Common myeloid progenitor, CD34-positive (primary cell): ENCODE results near the gene UCP3.

Experiments used
- CTCF ChIA-PET: fragments of 350-600 bp; sonication (Branson Sonifier 250); formaldehyde crosslinking; loops from one replicate; lab custom pipeline; 2021; ENCODE audit warnings: antibody characterized with exemption; lab: Charles Lee
- POLR2A ChIA-PET: fragments of 350-600 bp; sonication (Branson Sonifier 250); formaldehyde crosslinking; loops from one replicate; lab custom pipeline; 2021; ENCODE audit warnings: antibody characterized with exemption; lab: Charles Lee
- DNase-seq, 3 donors: peaks; one replicate each; pipeline versions ENCODE4 v3.0.0 to v3.0.0-alpha.2; 2013
- H3K27ac ChIP-seq, 2 experiments: 1 replicate in 1 of 2; 2 replicates in 1 of 2; pipeline ENCODE4 v1.7.0; 2013; ENCODE audit warnings: inconsistent platforms in 2 of 2, low read length in 2 of 2, mild to moderate bottlenecking in 2 of 2, low read depth in 1 of 2, moderate library complexity in 1 of 2; ENCODE audit not compliant: severe bottlenecking in 2 of 2, insufficient read depth in 1 of 2, poor library complexity in 1 of 2
- H3K27me3 ChIP-seq, 5 experiments: replicated peaks in 2 of 5; 1 replicate in 3 of 5; 2 replicates in 2 of 5; pipeline versions ENCODE4 v1.6.1 to v1.7.0; 2013; ENCODE audit warnings: low read length in 4 of 5, mild to moderate bottlenecking in 2 of 5, moderate library complexity in 2 of 5, inconsistent platforms in 1 of 5; ENCODE audit not compliant: insufficient read depth in 5 of 5, control insufficient read depth in 4 of 5
- H3K36me3 ChIP-seq, 4 experiments: 1 replicate in 2 of 4; 2 replicates in 2 of 4; pipeline versions ENCODE4 v1.6.1 to v1.7.0; 2013; ENCODE audit warnings: low read length in 3 of 4, control low read depth in 1 of 4, mild to moderate bottlenecking in 1 of 4; ENCODE audit not compliant: control insufficient read depth in 4 of 4, insufficient read depth in 4 of 4
- H3K4me1 ChIP-seq, 4 experiments: 1 replicate in 3 of 4; 2 replicates in 1 of 4; pipeline versions ENCODE4 v1.6.1 to v1.7.1; 2013; ENCODE audit warnings: low read length in 3 of 4, mild to moderate bottlenecking in 3 of 4, control low read depth in 1 of 4, inconsistent platforms in 1 of 4, moderate library complexity in 1 of 4; ENCODE audit not compliant: control insufficient read depth in 4 of 4, insufficient read depth in 4 of 4; ENCODE audit errors: control extremely low read depth in 1 of 4
- H3K4me3 ChIP-seq, 7 experiments: 1 replicate in 4 of 7; 2 replicates in 3 of 7; pipeline versions ENCODE4 v1.5.1 to v1.7.0; 2013; ENCODE audit warnings: mild to moderate bottlenecking in 7 of 7, low read length in 6 of 7, moderate library complexity in 6 of 7, inconsistent platforms in 2 of 7, low read depth in 2 of 7, control low read depth in 1 of 7; ENCODE audit not compliant: insufficient read depth in 4 of 7, control insufficient read depth in 1 of 7; ENCODE audit errors: extremely low read depth in 1 of 7
- H3K9me3 ChIP-seq, 5 experiments: 1 replicate in 4 of 5; 2 replicates in 1 of 5; pipeline versions ENCODE4 v1.6.1 to v1.7.1; 2013; ENCODE audit warnings: low read length in 4 of 5, mild to moderate bottlenecking in 2 of 5, inconsistent platforms in 1 of 5, low read depth in 1 of 5, moderate library complexity in 1 of 5; ENCODE audit not compliant: control insufficient read depth in 4 of 5, insufficient read depth in 2 of 5; ENCODE audit errors: control extremely low read depth in 1 of 5
- WGBS: methylation state at CpG from one replicate; pipeline ENCODE4 v1.1.5; 2013; ENCODE audit not compliant: insufficient coverage; 5-methylcytosine and 5-hydroxymethylcytosine counted together

Gene UCP3

GRCh38 chr11:74007691-74008372 is 1.1 kb downstream of the UCP3 start:
- CTCF ChIA-PET: interaction anchor here (1.8 kb wide), 1 partner anchor 28 kb away, joined by 4 read pairs; no protein-coding TSS in a partner anchor
- Histone ChIP-seq H3K4me1 (peaks cover 3 to 58% (median 45%) of the 10 kb centered on the region in 4 experiments), H3K27ac (no peak overlapping the region), H3K9me3 (no peaks in the 10 kb centered on the region), H3K36me3 (peaks cover 0 to 15% (median 6%) of the 10 kb centered on the region in 4 experiments), H3K27me3 (no peaks in the 10 kb centered on the region), H3K4me3 (no peak overlapping the region)
- POLR2A ChIA-PET: interaction anchor here (0.5 to 0.8 kb wide), 2 partner anchors 10 to 21 kb away, joined by 3 read pairs; no protein-coding TSS in a partner anchor
- 91% methylated on average over 6 of the region's 6 CpGs for WGBS
- DNase-seq: no peak

- Histone ChIP-seq H3K36me3 (peaks cover 0 to 21% (median 12%) of the 10 kb centered on the region in 4 experiments), H3K4me1 (peaks cover 0 to 50% (median 40%) of the 10 kb centered on the region in 4 experiments), H3K4me3 (no peak overlapping the region), H3K27ac (no peak overlapping the region), H3K9me3 (no peaks in the 10 kb centered on the region), H3K27me3 (no peaks in the 10 kb centered on the region)
- ChIA-PET POLR2A (no interaction called here), CTCF (interaction anchor here (1.8 kb wide), 1 partner anchor 27 kb away, joined by 4 read pairs; no protein-coding TSS in a partner anchor)
- no peak for DNase-seq
- WGBS: 94% methylated on average over 5 of the region's 7 CpGs
Measured at GRCh38 chr11:74006743-74007304, 2.1 kb downstream of the UCP3 start.

- Histone ChIP-seq H3K9me3 (no peaks in the 10 kb centered on the region), H3K36me3 (peaks cover 0 to 20% (median 14%) of the 10 kb centered on the region in 4 experiments), H3K27me3 (no peaks in the 10 kb centered on the region), H3K27ac (no peak overlapping the region), H3K4me1 (peaks cover 0 to 41% (median 31%) of the 10 kb centered on the region in 4 experiments), H3K4me3 (no peak overlapping the region)
- no peak for DNase-seq
- ChIA-PET CTCF (interaction anchor here (0.7 to 1.5 kb wide), 6 partner anchors 7 to 38 kb away, joined by 3 to 4 read pairs (median 3); no protein-coding TSS in a partner anchor), POLR2A (no interaction called here)
- 96% methylated on average over 25 of the region's 29 CpGs for WGBS
Measured at GRCh38 chr11:74005721-74006517, 3.0 kb downstream of the UCP3 start.

- no peaks in the 10 kb centered on the region for H3K27me3 ChIP-seq
- ChIA-PET CTCF (interaction anchor here (0.7 to 1.9 kb wide), 7 partner anchors 8 to 37 kb away, joined by 3 to 5 read pairs (median 3); no protein-coding TSS in a partner anchor), POLR2A (interaction anchor here (0.6 kb wide), 1 partner anchor 22 kb away, joined by 3 read pairs; the partner anchor contains the start of gene UCP2)
- no peaks in the 10 kb centered on the region for H3K9me3 ChIP-seq
- H3K4me3 ChIP-seq: peak overlapping the region in 2 of 7 experiments; percentile 1 to 38
- peak overlapping the region; percentile 9 to 37 for H3K27ac ChIP-seq
- DNase-seq: peak in 2 of 3 donors; percentile 57 to 80
- WGBS: 60% methylated on average over 10 of the region's 11 CpGs
- H3K36me3 ChIP-seq: peaks cover 0 to 19% (median 15%) of the 10 kb centered on the region in 4 experiments
- peaks cover 0 to 32% (median 22%) of the 10 kb centered on the region in 4 experiments for H3K4me1 ChIP-seq
Measured at GRCh38 chr11:74004759-74005615, 3.9 kb downstream of the UCP3 start.

GRCh38 chr11:74004046-74004695 is 4.7 kb downstream of the UCP3 start:
- POLR2A ChIA-PET: no interaction called here
- no peaks in the 10 kb centered on the region for H3K27me3 ChIP-seq
- peaks cover 0 to 19% (median 15%) of the 10 kb centered on the region in 4 experiments for H3K36me3 ChIP-seq
- DNase-seq: no peak
- no peaks in the 10 kb centered on the region for H3K9me3 ChIP-seq
- H3K4me1 ChIP-seq: peaks cover 0 to 30% (median 21%) of the 10 kb centered on the region in 4 experiments
- peak overlapping the region in 1 of 2 experiments; percentile 9 for H3K27ac ChIP-seq
- H3K4me3 ChIP-seq: peak overlapping the region in 1 of 7 experiments; percentile 38
- 80% methylated on average over 6 of the region's 6 CpGs for WGBS
- CTCF ChIA-PET: interaction anchor here (1.1 to 1.9 kb wide), 3 partner anchors 9 to 20 kb away, joined by 3 to 5 read pairs (median 4); no protein-coding TSS in a partner anchor
